ENCODE data around the gene IGSF3.

Gene IGSF3

DNA sequence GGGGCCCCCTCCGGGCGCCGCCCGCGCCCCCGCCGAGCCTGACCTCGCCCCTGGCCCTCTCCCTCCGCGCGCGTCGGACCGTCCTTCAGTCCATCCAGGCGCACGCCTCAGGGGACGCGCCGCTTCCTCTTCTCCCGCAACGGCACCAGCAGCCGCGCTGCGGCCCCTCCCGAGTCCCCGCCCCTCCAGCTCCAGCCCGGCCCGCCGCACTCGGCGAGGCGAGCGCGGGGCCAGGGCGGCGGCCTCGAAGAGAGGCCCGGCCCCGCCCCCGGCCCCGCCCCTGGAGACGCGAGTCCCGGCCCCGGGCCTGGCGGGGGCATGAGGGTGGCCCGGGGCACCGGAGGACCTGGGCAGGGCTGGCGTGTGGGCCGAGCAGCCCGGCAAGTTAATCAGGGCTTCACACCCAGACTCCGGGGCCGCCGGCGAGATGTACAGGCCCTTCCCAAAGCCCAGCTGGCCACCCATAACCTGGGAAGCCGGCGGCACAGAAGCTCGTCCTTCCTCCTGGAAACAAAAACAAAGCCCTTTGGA lies at the start of gene IGSF3:
Gene IGSF3, minus strand, starts transcription at position 159 of the 531 bp plus-strand sequence. CDS start 1,407 bp downstream, outside the sequence.
- Histone ChIP-seq H3K4me3 (ENCODE audit: low read depth in 1 of 2, low read length in 2 of 2) (peak within 1 kb of the TSS; percentile 71 to 82), H3K9ac (ENCODE audit: low read length) (no peak within 1 kb of the TSS), H3K36me3 (ENCODE audit: insufficient read depth, low read length) (no peaks in the 10 kb centered on the region), H3K27me3 (ENCODE audit: control insufficient read depth in 1 of 2, insufficient read depth in 2 of 2, low read length in 2 of 2) (no peaks in the 10 kb centered on the region), H3K27ac (ENCODE audit: low read depth, low read length) (peak within 1 kb of the TSS; percentile 13), H3K4me1 (ENCODE audit: insufficient read depth, low read length) (no peaks in the 10 kb centered on the region), H3K9me3 (ENCODE audit: low read length) (no peaks in the 10 kb centered on the region)

DNA sequence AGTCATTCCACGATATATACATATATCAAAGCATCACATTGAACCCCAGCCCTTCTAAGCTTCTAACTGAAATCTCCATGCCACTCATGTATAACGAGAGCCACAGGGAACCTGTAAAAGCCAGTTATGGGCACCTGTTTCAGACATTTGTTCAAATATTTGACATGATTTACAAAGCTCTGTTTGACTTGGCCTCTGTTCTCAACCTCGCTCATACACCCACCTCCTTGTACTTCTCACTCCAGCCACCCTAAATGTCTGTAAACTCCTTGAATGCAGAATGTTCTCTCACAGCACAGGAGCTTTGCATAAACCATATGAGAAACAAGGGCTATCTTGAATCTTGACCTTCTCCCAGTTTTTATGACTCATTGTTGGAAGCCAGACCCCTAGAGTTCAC lies 49.8 kb upstream of the IGSF3 start:
- no peak overlapping the region for H3K9ac ChIP-seq (ENCODE audit: low read length)
- no peaks in the 10 kb centered on the region for H3K4me1 ChIP-seq (ENCODE audit: insufficient read depth, low read length)
- no peak overlapping the region for H3K27ac ChIP-seq (ENCODE audit: low read depth, low read length)
- no peaks in the 10 kb centered on the region for H3K36me3 ChIP-seq (ENCODE audit: insufficient read depth, low read length)
- no peak overlapping the region for H3K4me3 ChIP-seq (ENCODE audit: low read depth in 1 of 2, low read length in 2 of 2)
- no peaks in the 10 kb centered on the region for H3K9me3 ChIP-seq (ENCODE audit: low read length)
- no peaks in the 10 kb centered on the region for H3K27me3 ChIP-seq (ENCODE audit: control insufficient read depth in 1 of 2, insufficient read depth in 2 of 2, low read length in 2 of 2)

DNA sequence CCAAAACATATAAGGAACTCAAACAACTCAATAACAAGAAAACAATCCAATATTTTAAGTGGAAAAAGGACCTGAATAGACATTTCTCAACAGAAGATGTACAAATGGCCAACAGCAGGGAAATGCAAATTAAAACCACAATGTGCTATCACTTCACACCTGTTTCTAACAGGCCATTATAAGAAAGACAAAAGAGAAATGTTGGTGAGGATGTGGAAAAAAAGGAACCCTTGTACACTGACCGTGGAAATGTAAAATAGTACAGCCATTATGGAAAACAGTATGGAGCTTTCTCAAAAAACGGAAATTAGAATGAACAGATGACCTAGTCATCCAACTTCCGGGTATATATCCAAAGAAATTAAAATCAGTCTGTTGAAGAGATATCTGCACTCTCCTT lies 48.9 kb upstream of the IGSF3 start:
- no peak overlapping the region for H3K27ac ChIP-seq (ENCODE audit: low read depth, low read length)
- no peaks in the 10 kb centered on the region for H3K27me3 ChIP-seq (ENCODE audit: control insufficient read depth in 1 of 2, insufficient read depth in 2 of 2, low read length in 2 of 2)
- H3K4me1 ChIP-seq (ENCODE audit: insufficient read depth, low read length), result peaks cover 3% of the 10 kb centered on the region
- H3K36me3 ChIP-seq (ENCODE audit: insufficient read depth, low read length), result no peaks in the 10 kb centered on the region
- H3K9ac ChIP-seq (ENCODE audit: low read length), result no peak overlapping the region
- no peaks in the 10 kb centered on the region for H3K9me3 ChIP-seq (ENCODE audit: low read length)
- no peak overlapping the region for H3K4me3 ChIP-seq (ENCODE audit: low read depth in 1 of 2, low read length in 2 of 2)

DNA sequence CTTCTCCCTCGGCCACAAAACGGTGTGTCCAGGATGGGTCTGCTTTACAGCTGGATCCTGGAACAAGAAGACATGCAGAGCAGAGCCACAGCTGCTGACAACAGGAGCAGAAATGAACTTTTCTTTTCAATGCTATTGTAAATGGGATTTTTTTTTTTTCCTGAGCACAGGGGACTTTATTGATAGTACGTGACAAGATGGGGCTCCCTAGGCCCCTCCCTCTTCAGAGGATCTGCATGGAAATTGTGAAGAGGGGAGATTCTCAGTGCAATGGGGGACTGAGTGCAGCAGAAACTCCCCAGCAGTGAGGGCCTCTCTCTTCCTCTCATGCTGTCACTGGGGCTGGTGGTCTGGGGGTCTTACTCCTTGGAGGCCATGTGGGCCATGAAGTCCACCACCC lies 45.9 kb upstream of the IGSF3 start:
- no peaks in the 10 kb centered on the region for H3K27me3 ChIP-seq (ENCODE audit: control insufficient read depth in 1 of 2, insufficient read depth in 2 of 2, low read length in 2 of 2)
- no peaks in the 10 kb centered on the region for H3K9me3 ChIP-seq (ENCODE audit: low read length)
- H3K4me1 ChIP-seq (ENCODE audit: insufficient read depth, low read length), result peaks cover 13% of the 10 kb centered on the region
- no peak overlapping the region for H3K9ac ChIP-seq (ENCODE audit: low read length)
- H3K36me3 ChIP-seq (ENCODE audit: insufficient read depth, low read length), result no peaks in the 10 kb centered on the region
- H3K4me3 ChIP-seq (ENCODE audit: low read depth in 1 of 2, low read length in 2 of 2), result no peak overlapping the region
- H3K27ac ChIP-seq (ENCODE audit: low read depth, low read length), result no peak overlapping the region

DNA sequence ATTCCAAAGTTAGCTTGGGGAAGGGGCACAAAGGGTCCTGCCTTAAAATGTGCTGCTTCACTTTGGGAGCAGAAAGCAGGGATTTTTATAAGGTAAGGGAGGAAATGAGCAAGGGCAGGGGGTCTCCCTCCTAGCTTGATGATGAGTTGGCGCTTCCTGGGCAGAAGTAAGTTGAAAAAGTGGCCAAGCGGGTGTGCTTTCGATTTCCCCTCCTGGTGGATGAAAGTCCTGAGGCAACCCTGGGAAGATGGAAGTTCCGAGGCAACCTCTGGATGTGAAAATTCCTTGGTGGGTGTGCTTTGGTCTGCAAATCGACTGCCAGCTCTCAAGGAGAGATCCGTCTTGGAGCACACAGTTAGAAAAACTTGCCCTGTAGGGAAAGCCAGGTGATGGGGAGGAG lies 45.0 kb upstream of the IGSF3 start:
- Histone ChIP-seq H3K36me3 (ENCODE audit: insufficient read depth, low read length) (no peaks in the 10 kb centered on the region), H3K9ac (ENCODE audit: low read length) (no peak overlapping the region), H3K9me3 (ENCODE audit: low read length) (no peaks in the 10 kb centered on the region), H3K4me1 (ENCODE audit: insufficient read depth, low read length) (peaks cover 13% of the 10 kb centered on the region), H3K27ac (ENCODE audit: low read depth, low read length) (no peak overlapping the region), H3K27me3 (ENCODE audit: control insufficient read depth in 1 of 2, insufficient read depth in 2 of 2, low read length in 2 of 2) (no peaks in the 10 kb centered on the region), H3K4me3 (ENCODE audit: low read depth in 1 of 2, low read length in 2 of 2) (no peak overlapping the region)

DNA sequence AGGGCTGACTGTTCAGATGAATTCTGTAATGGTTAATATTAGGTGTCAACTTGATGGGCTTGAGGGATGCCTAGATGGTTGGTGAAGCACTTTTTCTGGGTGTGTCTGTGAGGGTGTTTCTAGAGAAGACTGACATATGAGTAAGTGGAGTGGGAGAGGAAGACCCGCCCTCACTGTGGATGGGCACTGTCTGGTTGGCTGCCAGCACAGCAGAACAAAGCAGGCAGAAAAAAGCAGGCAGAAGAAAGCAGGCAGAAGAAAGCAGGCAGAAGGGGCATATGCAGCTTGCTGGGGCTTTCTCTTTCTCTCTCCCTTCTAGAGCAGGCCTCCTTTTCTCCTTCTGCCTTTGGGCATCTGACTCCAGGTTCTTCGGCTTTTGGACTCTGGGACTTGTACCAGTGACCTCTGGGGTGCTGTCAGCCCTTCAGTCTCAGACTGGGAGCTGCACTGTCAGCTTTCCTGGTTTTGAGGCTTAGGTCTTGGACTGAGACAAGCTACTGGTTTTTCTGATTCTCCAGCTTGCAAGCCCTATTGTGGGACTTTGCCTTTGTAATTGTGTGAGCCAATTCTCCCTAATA lies 43.8 kb upstream of the IGSF3 start:
- peaks cover 13% of the 10 kb centered on the region for H3K4me1 ChIP-seq (ENCODE audit: insufficient read depth, low read length)
- no peaks in the 10 kb centered on the region for H3K9me3 ChIP-seq (ENCODE audit: low read length)
- H3K27me3 ChIP-seq (ENCODE audit: control insufficient read depth in 1 of 2, insufficient read depth in 2 of 2, low read length in 2 of 2), result no peaks in the 10 kb centered on the region
- no peak overlapping the region for H3K9ac ChIP-seq (ENCODE audit: low read length)
- H3K27ac ChIP-seq (ENCODE audit: low read depth, low read length), result no peak overlapping the region
- no peaks in the 10 kb centered on the region for H3K36me3 ChIP-seq (ENCODE audit: insufficient read depth, low read length)
- no peak overlapping the region for H3K4me3 ChIP-seq (ENCODE audit: low read depth in 1 of 2, low read length in 2 of 2)

DNA sequence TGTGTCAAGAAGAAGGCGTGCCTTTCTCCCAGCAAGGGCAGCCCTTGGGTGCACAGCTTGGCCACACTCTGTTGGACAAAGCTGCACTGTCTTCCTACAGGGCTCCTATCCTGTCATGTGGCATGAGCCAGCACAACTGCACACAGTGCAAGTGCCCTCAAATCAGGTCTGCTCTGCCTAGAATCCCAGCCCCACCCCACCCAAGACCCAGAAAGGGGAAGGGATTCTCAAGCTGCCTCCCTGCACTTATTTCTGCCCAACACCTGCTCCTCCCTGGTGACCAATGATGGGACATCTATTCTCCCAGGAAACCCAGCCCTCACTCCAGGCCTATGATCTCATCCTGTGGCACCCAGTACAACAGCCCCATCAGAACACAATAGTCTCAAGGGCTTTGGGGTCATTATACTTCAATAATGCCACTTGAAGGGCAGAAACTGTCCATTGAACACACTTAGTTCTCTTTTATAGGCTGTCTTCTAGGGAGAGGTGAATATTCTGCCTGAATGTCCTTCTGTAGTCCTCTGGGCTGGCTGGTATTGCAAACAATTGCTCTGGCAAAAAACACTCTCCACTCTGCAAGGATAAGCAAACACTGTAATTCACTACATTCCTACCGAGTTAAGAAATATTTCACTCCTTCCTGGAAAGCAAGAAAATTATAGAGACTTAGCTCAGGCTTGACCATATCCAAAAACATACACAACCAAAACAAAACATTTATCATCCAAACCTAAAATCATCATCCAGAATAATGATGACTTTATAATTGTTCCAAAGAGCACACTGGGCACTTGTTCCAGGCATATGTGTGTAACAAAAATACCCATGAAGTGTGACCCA lies 43.1 kb upstream of the IGSF3 start:
- Histone ChIP-seq H3K36me3 (ENCODE audit: insufficient read depth, low read length) (no peaks in the 10 kb centered on the region), H3K27ac (ENCODE audit: low read depth, low read length) (no peak overlapping the region), H3K9ac (ENCODE audit: low read length) (no peak overlapping the region), H3K4me1 (ENCODE audit: insufficient read depth, low read length) (peaks cover 13% of the 10 kb centered on the region), H3K27me3 (ENCODE audit: control insufficient read depth in 1 of 2, insufficient read depth in 2 of 2, low read length in 2 of 2) (no peaks in the 10 kb centered on the region), H3K4me3 (ENCODE audit: low read depth in 1 of 2, low read length in 2 of 2) (no peak overlapping the region), H3K9me3 (ENCODE audit: low read length) (no peaks in the 10 kb centered on the region)

DNA sequence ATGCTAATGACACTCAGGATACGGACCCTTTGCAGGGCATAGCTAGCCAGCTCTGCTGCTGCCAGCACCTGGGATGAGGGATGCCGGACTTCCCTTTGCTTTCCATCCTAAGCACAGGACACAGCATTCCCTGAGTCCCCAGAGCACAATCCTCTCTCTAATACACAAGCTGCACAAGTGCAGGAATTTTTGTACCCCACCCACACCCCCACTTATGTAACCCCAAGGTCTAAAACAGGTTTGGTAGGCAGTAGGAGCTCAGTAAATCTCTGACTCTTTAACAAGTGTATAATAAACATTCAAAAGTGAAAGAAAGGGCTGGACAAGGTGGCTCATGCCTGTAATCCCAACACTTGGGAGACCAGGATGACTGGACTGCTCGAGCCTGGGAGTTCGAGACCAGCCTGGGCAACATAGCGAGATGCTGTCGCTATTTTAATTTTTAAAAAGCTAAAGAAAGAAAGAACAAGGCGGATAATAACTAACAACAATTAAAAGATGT lies 42.2 kb upstream of the IGSF3 start:
- Histone ChIP-seq H3K36me3 (ENCODE audit: insufficient read depth, low read length) (no peaks in the 10 kb centered on the region), H3K4me1 (ENCODE audit: insufficient read depth, low read length) (peaks cover 16% of the 10 kb centered on the region), H3K27me3 (ENCODE audit: control insufficient read depth in 1 of 2, insufficient read depth in 2 of 2, low read length in 2 of 2) (no peaks in the 10 kb centered on the region), H3K9me3 (ENCODE audit: low read length) (no peaks in the 10 kb centered on the region), H3K9ac (ENCODE audit: low read length) (no peak overlapping the region), H3K27ac (ENCODE audit: low read depth, low read length) (no peak overlapping the region), H3K4me3 (ENCODE audit: low read depth in 1 of 2, low read length in 2 of 2) (no peak overlapping the region)

DNA sequence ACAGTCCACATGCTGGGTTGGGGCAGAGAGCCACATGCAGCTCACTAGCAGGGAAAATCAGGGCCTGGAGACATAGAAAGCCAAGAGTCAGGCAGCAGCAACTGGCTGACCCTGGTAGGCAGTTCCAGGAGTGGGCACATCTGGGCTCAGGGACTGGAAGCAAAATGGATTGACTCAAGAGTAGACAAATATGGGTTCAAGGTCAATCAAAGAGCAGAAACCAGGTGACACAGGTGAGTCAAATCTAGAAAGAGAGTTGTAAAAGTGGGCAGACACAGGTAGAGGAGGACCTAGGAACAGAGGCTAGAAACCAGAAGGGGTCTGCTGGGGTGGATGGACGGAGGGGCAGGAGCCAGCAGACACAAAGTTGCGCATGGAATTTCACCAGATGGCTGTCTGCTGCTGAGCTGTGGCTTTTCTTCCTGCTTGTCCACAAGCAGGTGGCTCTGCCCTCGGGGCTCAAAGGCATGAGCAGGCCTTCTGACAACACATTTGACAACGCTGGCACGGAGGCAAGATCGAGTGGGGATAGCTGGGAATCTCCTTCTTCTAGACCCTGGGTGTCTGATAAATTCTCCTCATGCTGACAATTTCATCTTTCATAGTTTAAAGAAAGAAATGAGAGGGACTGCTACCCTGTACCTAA lies 40.8 kb upstream of the IGSF3 start:
- Histone ChIP-seq H3K36me3 (ENCODE audit: insufficient read depth, low read length) (no peaks in the 10 kb centered on the region), H3K9ac (ENCODE audit: low read length) (no peak overlapping the region), H3K4me3 (ENCODE audit: low read depth in 1 of 2, low read length in 2 of 2) (no peak overlapping the region), H3K9me3 (ENCODE audit: low read length) (no peaks in the 10 kb centered on the region), H3K4me1 (ENCODE audit: insufficient read depth, low read length) (peaks cover 29% of the 10 kb centered on the region), H3K27me3 (ENCODE audit: control insufficient read depth in 1 of 2, insufficient read depth in 2 of 2, low read length in 2 of 2) (no peaks in the 10 kb centered on the region), H3K27ac (ENCODE audit: low read depth, low read length) (no peak overlapping the region)

DNA sequence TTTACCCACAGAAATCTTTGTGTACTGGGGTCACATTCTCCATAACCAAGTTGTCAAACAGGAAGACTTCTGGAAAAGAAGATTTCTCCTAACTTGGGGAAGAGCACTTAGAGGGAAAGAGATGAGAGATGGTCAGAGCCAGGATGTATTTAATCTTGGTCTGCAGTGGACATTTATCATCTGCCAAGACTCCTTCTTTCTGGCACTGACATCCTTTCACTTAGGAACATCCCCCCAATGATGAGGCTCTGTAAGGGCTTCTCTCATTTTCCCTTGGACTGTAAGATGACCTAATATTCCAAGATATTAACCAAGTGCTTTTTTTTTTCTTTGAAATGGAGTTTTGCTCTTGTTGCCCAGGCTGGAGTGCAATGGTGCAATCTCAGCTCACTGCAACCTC lies 39.3 kb upstream of the IGSF3 start:
- Histone ChIP-seq H3K9me3 (ENCODE audit: low read length) (no peaks in the 10 kb centered on the region), H3K27ac (ENCODE audit: low read depth, low read length) (no peak overlapping the region), H3K4me1 (ENCODE audit: insufficient read depth, low read length) (peaks cover 32% of the 10 kb centered on the region), H3K9ac (ENCODE audit: low read length) (no peak overlapping the region), H3K36me3 (ENCODE audit: insufficient read depth, low read length) (no peaks in the 10 kb centered on the region), H3K27me3 (ENCODE audit: control insufficient read depth in 1 of 2, insufficient read depth in 2 of 2, low read length in 2 of 2) (no peaks in the 10 kb centered on the region), H3K4me3 (ENCODE audit: low read depth in 1 of 2, low read length in 2 of 2) (no peak overlapping the region)

DNA sequence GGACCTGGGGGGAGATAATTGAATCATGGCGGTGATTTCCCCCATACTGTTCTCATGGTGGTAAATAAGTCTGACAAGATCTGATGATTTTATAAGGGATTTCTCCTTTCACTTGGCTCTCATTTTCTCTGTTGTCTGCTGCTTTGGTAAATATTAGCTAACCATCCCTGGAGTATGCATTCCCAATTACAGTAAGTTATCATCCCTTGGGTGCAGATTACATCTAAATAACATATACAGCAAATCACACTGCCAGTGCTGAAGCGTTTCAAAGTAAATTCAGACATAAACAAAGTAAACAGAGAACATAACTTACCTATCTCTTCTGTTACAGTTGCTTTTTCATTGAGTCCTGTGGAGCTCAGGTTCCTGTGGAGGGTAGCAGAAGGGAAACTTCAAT lies 38.6 kb upstream of the IGSF3 start:
- Histone ChIP-seq H3K9me3 (ENCODE audit: low read length) (no peaks in the 10 kb centered on the region), H3K27ac (ENCODE audit: low read depth, low read length) (no peak overlapping the region)

More for the DNA sequence above, 38.6 kb upstream of the IGSF3 start:
- H3K36me3 ChIP-seq (ENCODE audit: insufficient read depth, low read length), result no peaks in the 10 kb centered on the region
- peaks cover 26% of the 10 kb centered on the region for H3K4me1 ChIP-seq (ENCODE audit: insufficient read depth, low read length)
- H3K4me3 ChIP-seq (ENCODE audit: low read depth in 1 of 2, low read length in 2 of 2), result no peak overlapping the region
- no peak overlapping the region for H3K9ac ChIP-seq (ENCODE audit: low read length)
- no peaks in the 10 kb centered on the region for H3K27me3 ChIP-seq (ENCODE audit: control insufficient read depth in 1 of 2, insufficient read depth in 2 of 2, low read length in 2 of 2)
